ENCODE data around the gene CDPF1. TPM values are rescaled to one million over a fixed set of nuclear protein-coding genes. Genes with fewer than 3 reads are reported as not detected.
A peak's percentile ranks its signal among the peaks of the same experiment; 100 is the strongest.
"Not testable (repeated sequence)": the region's sequence is repeated elsewhere in the genome, so short reads cannot be mapped to it uniquely, and the experiment has no call there.

CDPF1 gene
- total and polyA plus RNA-seq, 12 donors: 10.2 to 32.9 (median 14.2) TPM

DNA sequence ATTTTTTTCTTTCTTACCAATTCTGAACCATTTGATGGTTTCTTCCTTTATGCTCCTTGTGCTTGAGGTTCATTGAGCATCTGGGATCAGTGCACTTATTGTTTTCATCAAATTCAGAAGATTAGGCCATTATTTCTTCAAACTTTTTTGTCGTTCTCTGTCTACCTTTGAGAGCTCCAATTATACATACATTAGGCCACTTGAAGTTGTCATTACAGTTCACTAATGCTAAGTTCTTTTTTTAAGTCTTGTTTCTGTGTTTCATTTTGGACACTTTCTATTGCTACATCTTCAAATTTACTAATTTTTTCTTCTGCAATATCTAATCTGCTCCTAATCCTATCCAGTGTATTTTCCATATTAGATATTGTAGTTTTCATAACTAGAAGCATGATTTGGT lies 40.8 kb downstream of the CDPF1 start:
- DNase-seq: no peak
- TF ChIP-seq, protein P1, sequence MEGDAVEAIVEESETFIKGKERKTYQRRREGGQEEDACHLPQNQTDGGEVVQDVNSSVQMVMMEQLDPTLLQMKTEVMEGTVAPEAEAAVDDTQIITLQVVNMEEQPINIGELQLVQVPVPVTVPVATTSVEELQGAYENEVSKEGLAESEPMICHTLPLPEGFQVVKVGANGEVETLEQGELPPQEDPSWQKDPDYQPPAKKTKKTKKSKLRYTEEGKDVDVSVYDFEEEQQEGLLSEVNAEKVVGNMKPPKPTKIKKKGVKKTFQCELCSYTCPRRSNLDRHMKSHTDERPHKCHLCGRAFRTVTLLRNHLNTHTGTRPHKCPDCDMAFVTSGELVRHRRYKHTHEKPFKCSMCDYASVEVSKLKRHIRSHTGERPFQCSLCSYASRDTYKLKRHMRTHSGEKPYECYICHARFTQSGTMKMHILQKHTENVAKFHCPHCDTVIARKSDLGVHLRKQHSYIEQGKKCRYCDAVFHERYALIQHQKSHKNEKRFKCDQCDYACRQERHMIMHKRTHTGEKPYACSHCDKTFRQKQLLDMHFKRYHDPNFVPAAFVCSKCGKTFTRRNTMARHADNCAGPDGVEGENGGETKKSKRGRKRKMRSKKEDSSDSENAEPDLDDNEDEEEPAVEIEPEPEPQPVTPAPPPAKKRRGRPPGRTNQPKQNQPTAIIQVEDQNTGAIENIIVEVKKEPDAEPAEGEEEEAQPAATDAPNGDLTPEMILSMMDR (IDR thresholded peaks at IDR 0.05): no peak
- TF ChIP-seq POLR2A (IDR thresholded peaks at IDR 0.05): no peak
- WGBS, 4 donors: 94 to 100% (median 100%) methylated on average over 1 of the region's 1 CpG
- intact Hi-C loops (cut with DNase I): no loop called here
- no peak overlapping the region for H3K27ac ChIP-seq
- no peaks in the 10 kb centered on the region for H3K27me3 ChIP-seq
- peaks cover 0 to 7% (median 0%) of the 10 kb centered on the region in 3 donors for H3K9me3 ChIP-seq (replicated peaks in 1 of 3)
- no peaks in the 10 kb centered on the region for H3K4me1 ChIP-seq (replicated peaks in 1 of 2)
- peaks cover 0 to 13% of the 10 kb centered on the region in 2 donors for H3K36me3 ChIP-seq (replicated peaks in 1 of 2)
- H3K4me3 ChIP-seq: no peak overlapping the region

DNA sequence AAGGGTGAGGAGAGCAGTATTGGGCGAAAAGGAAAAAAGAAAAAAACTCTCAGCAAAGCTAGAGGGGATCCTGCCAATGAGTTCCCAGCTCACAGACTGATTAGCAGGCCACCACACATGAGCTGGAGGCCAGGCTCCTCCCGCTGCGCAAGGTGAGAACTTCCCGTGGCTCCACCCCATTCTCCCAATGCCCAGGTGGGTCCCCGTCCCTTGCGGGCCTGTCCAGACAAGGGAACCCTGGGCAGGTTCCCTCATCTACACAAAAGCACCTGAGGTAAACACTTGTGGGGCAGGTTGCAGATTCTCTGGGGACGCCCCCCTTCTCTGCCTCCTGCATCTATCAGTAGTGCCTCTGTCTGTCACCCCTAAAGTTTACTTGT lies 46.5 kb downstream of the CDPF1 start:
- Histone ChIP-seq H3K4me3 (no peak overlapping the region), H3K27me3 (no peaks in the 10 kb centered on the region), H3K27ac (no peak overlapping the region), H3K4me1 (replicated peaks in 1 of 2) (peaks cover 0 to 6% of the 10 kb centered on the region in 2 donors), H3K9me3 (replicated peaks in 1 of 3) (no peaks in the 10 kb centered on the region), H3K36me3 (replicated peaks in 1 of 2) (peaks cover 0 to 26% of the 10 kb centered on the region in 2 donors)
- no peak for DNase-seq
- 93 to 97% (median 95%) methylated on average over 7 of the region's 7 CpGs for WGBS, 4 donors
- TF ChIP-seq POLR2A (IDR thresholded peaks at IDR 0.05): no peak
- TF ChIP-seq, protein P1 (IDR thresholded peaks at IDR 0.05): no peak
- intact Hi-C loops (cut with DNase I): no loop called here

DNA sequence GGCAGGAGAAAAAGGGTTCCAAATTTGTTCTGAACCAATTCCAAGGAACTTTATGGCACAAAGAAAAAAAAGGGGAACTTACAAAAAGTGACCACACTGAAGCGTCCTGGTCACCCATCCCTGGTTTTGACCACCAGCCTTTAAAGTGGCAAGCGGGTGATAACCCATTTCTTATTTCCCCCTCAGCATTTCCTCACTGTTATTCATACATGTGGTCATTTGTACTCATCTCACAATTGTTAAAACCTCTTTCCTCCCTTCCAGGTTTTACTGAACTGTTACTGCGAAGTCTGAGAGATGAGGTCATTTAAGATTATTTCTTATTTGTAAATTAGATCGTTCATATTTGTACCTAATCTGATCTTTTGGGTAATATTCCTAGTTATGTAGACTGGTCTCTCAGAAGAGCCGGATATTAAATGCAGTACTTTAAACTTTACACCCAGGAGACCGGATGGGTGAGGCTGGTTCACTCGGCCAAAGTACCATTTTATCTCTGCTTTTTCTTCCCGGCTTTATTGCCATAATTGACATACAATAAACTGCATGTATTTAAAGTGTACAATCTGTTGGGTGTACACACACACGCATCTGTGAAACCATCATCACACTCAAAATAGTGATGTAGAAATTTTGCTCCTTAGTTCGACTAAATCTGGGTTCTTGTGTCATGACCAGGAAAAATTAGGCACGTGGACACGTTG lies 47.0 kb downstream of the CDPF1 start:
- Histone ChIP-seq H3K9me3 (replicated peaks in 1 of 3) (no peaks in the 10 kb centered on the region), H3K27me3 (no peaks in the 10 kb centered on the region), H3K4me1 (replicated peaks in 1 of 2) (peaks cover 0 to 6% of the 10 kb centered on the region in 2 donors), H3K36me3 (replicated peaks in 1 of 2) (peaks cover 0 to 26% of the 10 kb centered on the region in 2 donors), H3K4me3 (no peak overlapping the region), H3K27ac (no peak overlapping the region)
- DNase-seq: no peak
- no peak for TF ChIP-seq POLR2A (IDR thresholded peaks at IDR 0.05)
- TF ChIP-seq, protein P1 (IDR thresholded peaks at IDR 0.05): no peak
- 90 to 94% (median 92%) methylated on average over 12 of the region's 12 CpGs for WGBS, 4 donors
- intact Hi-C loops (cut with DNase I): no loop called here

DNA sequence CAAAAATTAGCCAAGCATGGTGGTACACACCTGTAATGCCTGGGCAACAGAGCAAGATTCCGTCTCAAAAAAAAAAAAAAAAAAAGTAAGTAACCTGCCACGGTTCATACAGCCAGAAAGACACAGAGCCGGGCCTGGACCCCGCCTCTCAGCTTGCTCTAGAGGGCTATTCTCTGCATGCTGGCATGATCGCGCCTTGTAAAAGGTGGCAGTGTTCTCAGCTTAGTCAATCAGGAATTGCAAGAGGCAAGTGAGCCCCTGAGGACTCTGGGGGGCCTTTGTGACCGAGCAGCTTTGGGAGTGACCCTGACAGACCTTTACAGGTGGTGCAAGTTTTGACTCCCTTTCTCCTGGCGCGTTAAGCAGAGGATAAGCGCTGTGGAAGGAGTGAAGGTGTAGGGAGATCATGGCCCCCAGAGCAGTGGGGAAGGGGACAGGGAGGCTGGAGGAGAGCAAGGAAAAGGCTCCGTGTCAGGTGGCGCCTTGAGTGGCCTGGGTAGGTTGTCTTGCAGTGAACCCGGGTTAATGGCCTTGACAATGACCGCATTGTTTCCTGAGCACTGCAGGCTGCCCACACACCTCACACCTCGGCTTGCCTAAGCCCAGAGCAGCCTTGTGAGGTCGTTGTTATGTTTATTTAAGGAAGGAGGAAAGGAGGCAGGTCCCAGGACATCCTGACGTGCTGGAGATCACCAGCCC lies 48.9 kb downstream of the CDPF1 start:
- H3K27ac ChIP-seq: peak overlapping the region in 2 of 5 donors; percentile 3 to 30
- peaks cover 0 to 6% of the 10 kb centered on the region in 2 donors for H3K4me1 ChIP-seq (replicated peaks in 1 of 2)
- H3K4me3 ChIP-seq: no peak overlapping the region
- H3K27me3 ChIP-seq: no peaks in the 10 kb centered on the region
- no peaks in the 10 kb centered on the region for H3K9me3 ChIP-seq (replicated peaks in 1 of 3)
- TF ChIP-seq, protein P1 (IDR thresholded peaks at IDR 0.05): no peak
- no peak for TF ChIP-seq POLR2A (IDR thresholded peaks at IDR 0.05)
- peaks cover 0 to 22% of the 10 kb centered on the region in 2 donors for H3K36me3 ChIP-seq (replicated peaks in 1 of 2)
- peak in 5 of 7 donors; percentile 40 to 65 (median 59) for DNase-seq
- intact Hi-C loops (cut with DNase I): no loop called here
- WGBS, 4 donors: 64 to 69% (median 66%) methylated on average over 17 of the region's 17 CpGs

DNA sequence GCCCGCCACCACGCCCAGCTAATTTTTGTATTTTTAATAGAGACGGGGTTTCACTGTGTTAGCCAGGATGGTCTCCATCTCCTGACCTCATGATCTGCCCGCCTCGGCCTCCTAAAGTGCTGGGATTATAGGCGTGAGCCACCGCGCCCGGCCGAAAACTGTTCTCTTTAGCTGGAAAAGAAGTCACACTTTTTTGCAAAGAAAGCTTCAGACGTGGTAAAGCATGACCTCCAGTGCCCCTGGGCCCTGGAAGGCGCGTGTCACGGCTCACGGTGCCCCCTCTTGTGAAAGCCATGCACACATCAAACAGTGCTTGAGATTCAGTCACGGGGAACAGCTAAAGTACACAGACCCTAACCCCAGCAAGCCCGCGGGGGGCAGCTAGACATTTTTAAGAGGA lies 51.3 kb downstream of the CDPF1 start:
- DNase-seq; H3K4me3 ChIP-seq; H3K4me1 ChIP-seq (replicated peaks in 1 of 2); H3K9me3 ChIP-seq (replicated peaks in 1 of 3); intact Hi-C loops (cut with DNase I); H3K27me3 ChIP-seq; H3K27ac ChIP-seq: not testable (repeated sequence)
- 91 to 96% (median 95%) methylated on average over 15 to 18 of the region's 18 CpGs for WGBS, 4 donors
- peaks cover 0 to 22% of the 10 kb centered on the region in 2 donors for H3K36me3 ChIP-seq (replicated peaks in 1 of 2)

All from adrenal gland (tissue), 12 donors.